IMR-90 (cell line): Measurements from ENCODE around the gene CSF2RB. TPM values are rescaled to one million over a fixed set of nuclear protein-coding genes. Genes with fewer than 3 reads are reported as not detected.

Experiments
- ATAC-seq: fragments of 200-7000 bp; cut with Tn5 transposase; 2 replicates; pipeline ENCODE4 v1.9.1; 2020; ENCODE audit warnings: low read depth, mild to moderate bottlenecking, moderate library complexity
- BruUV-seq: library from RNA; stranded (reverse); fragments of 400-500 nt; replicated peaks from 2 replicates; lab custom pipeline; 2021; lab: Mats Ljungman, UMichigan
- CTCF ChIA-PET: fragments of 300-600 bp; formaldehyde crosslinking; extraction: SDS; loops from one replicate; lab custom pipeline; 2021; ENCODE audit warnings: antibody characterized with exemption; lab: Yijun Ruan, JAX
- POLR2A ChIA-PET: fragments of 300-600 bp; sonication (Branson Sonifier 250); formaldehyde crosslinking; loops from one replicate; lab custom pipeline; 2022; ENCODE audit warnings: antibody characterized with exemption; ENCODE audit not compliant: unreplicated experiment; lab: Charles Lee
- DNase-seq: peaks from one replicate; pipeline ENCODE4 v3.0.0; 2013
- H2AFZ ChIP-seq: replicated peaks from 2 replicates; pipeline ENCODE3; 2013; ENCODE audit warnings: low read length, mild to moderate bottlenecking; ENCODE audit not compliant: poor library complexity
- H2AK5ac ChIP-seq: 2 replicates; pipeline ENCODE4 v1.6.1; 2013; ENCODE audit warnings: low read depth, low read length, inconsistent platforms
- H2AK9ac ChIP-seq: replicated peaks from 2 replicates; pipeline ENCODE3; 2013; ENCODE audit warnings: mild to moderate bottlenecking, low read depth, low read length, moderate library complexity; ENCODE audit not compliant: poor library complexity
- H2BK120ac ChIP-seq: 2 replicates; pipeline ENCODE4 v1.6.1; 2013; ENCODE audit warnings: low read depth, low read length, inconsistent platforms
- H2BK15ac ChIP-seq: 3 replicates; pipeline ENCODE4 v1.6.1; 2013; ENCODE audit warnings: low read depth, low read length, inconsistent platforms
- H2BK20ac ChIP-seq: 2 replicates; pipeline ENCODE4 v1.6.1; 2013; ENCODE audit warnings: low read depth, mild to moderate bottlenecking, inconsistent platforms, low read length, moderate library complexity
- H2BK5ac ChIP-seq: 2 replicates; pipeline ENCODE4 v1.6.1; 2013; ENCODE audit warnings: mild to moderate bottlenecking, low read depth, low read length, inconsistent platforms; ENCODE audit not compliant: poor library complexity, severe bottlenecking
- H3K14ac ChIP-seq: replicated peaks from 2 replicates; pipeline ENCODE4 v1.6.1; 2013; ENCODE audit warnings: low read depth, low read length, inconsistent platforms
- H3K18ac ChIP-seq: 2 replicates; pipeline ENCODE4 v1.6.1; 2013; ENCODE audit warnings: low read depth, low read length, control low read depth
- H3K23ac ChIP-seq: 2 replicates; pipeline ENCODE4 v1.6.1; 2013; ENCODE audit warnings: low read depth, low read length, inconsistent platforms
- H3K27ac ChIP-seq: 2 replicates; pipeline ENCODE4 v1.5.1; 2013; ENCODE audit warnings: mild to moderate bottlenecking, control low read depth, low read length; ENCODE audit not compliant: insufficient read depth
- H3K27me3 ChIP-seq: 2 replicates; pipeline ENCODE4 v1.6.1; 2013; ENCODE audit warnings: low read length; ENCODE audit not compliant: control insufficient read depth, insufficient read depth
- H3K36me3 ChIP-seq: 2 replicates; pipeline ENCODE4 v1.6.1; 2013; ENCODE audit warnings: low read length, mixed read lengths; ENCODE audit not compliant: control insufficient read depth, insufficient read depth
- H3K4ac ChIP-seq: 2 replicates; pipeline ENCODE4 v1.6.1; 2013; ENCODE audit warnings: low read depth, low read length, inconsistent platforms
- H3K4me1 ChIP-seq: 2 replicates; pipeline ENCODE4 v1.6.1; 2013; ENCODE audit warnings: low read length, mixed read lengths; ENCODE audit not compliant: control insufficient read depth, insufficient read depth
- H3K4me2 ChIP-seq: 2 replicates; pipeline ENCODE4 v1.6.1; 2013; ENCODE audit warnings: low read depth, mild to moderate bottlenecking, control low read depth, low read length, moderate library complexity
- H3K4me3 ChIP-seq: 2 replicates; pipeline ENCODE4 v1.5.1; 2013; ENCODE audit warnings: low read depth, mild to moderate bottlenecking, control low read depth, low read length, moderate library complexity; ENCODE audit not compliant: insufficient read depth
- H3K56ac ChIP-seq: 2 replicates; pipeline ENCODE4 v1.6.1; 2013; ENCODE audit warnings: low read length, inconsistent platforms; ENCODE audit not compliant: insufficient read depth; ENCODE audit errors: extremely low read depth
- H3K79me1 ChIP-seq, 2 experiments: 2 replicates each; pipeline ENCODE4 v1.6.1; 2013; ENCODE audit warnings: low read length in 2 of 2, inconsistent platforms in 1 of 2, low read depth in 1 of 2
- H3K9ac ChIP-seq: 2 replicates; pipeline ENCODE4 v1.6.1; 2013; ENCODE audit warnings: low read depth, low read length, control low read depth
- H3K9me1 ChIP-seq: 2 replicates; pipeline ENCODE4 v1.6.1; 2013; ENCODE audit warnings: low read length, inconsistent platforms; ENCODE audit not compliant: insufficient read depth
- H3K9me3 ChIP-seq: 2 replicates; pipeline ENCODE4 v1.6.1; 2013; ENCODE audit warnings: low read length; ENCODE audit not compliant: control insufficient read depth, insufficient read depth
- H4K20me1 ChIP-seq: 2 replicates; pipeline ENCODE4 v1.6.1; 2013; ENCODE audit warnings: low read length, inconsistent platforms; ENCODE audit not compliant: insufficient read depth
- H4K5ac ChIP-seq: 2 replicates; pipeline ENCODE4 v1.6.1; 2013; ENCODE audit warnings: mild to moderate bottlenecking, low read depth, low read length, control low read depth
- H4K8ac ChIP-seq, 2 experiments: 2 replicates each; pipeline ENCODE4 v1.6.1; 2013; ENCODE audit warnings: low read depth in 2 of 2, low read length in 2 of 2, control low read depth in 1 of 2, inconsistent platforms in 1 of 2
- H4K91ac ChIP-seq: 2 replicates; pipeline ENCODE4 v1.6.1; 2013; ENCODE audit warnings: low read depth, low read length, inconsistent platforms; ENCODE audit not compliant: insufficient read depth
- BHLHE40 ChIP-seq: fragments of 150-350 bp; IDR thresholded peaks from 2 replicates; pipeline ENCODE4 v1.6.1; 2016; ENCODE audit warnings: mild to moderate bottlenecking, low read depth, low read length
- FOS ChIP-seq: fragments of 150-350 bp; IDR thresholded peaks from 2 replicates; pipeline ENCODE4 v1.6.1; 2016; ENCODE audit warnings: low read depth, low read length
- NFE2L2 ChIP-seq: fragments of 150-350 bp; IDR thresholded peaks from 2 replicates; pipeline ENCODE4 v1.6.1; 2016; ENCODE audit warnings: low read depth, mild to moderate bottlenecking, low read length
- RCOR1 ChIP-seq: IDR thresholded peaks from 2 replicates; pipeline ENCODE4 v1.6.1; 2012; ENCODE audit warnings: mild to moderate bottlenecking, low read length, improper control_type of control experiment; ENCODE audit not compliant: insufficient replicate concordance
- WGBS, 2 experiments: methylation state at CpG; one replicate each; pipeline versions ENCODE4 v1.1.5 to v1.1.7; 2013; ENCODE audit warnings: missing lambda C conversion rate in 2 of 2; ENCODE audit not compliant: insufficient read length in 1 of 2; ENCODE audit errors: extremely low coverage in 2 of 2; 5-methylcytosine and 5-hydroxymethylcytosine counted together
- dilution Hi-C: fragments of 300-500 bp; cut with HindIII; formaldehyde crosslinking; loops from one replicate; pipeline ENCODE4 v1.14.3; 2018; ENCODE audit warnings: low sequenced_read_pairs; ENCODE audit not compliant: unreplicated experiment
- in situ Hi-C: fragments of 300-500 bp; cut with MboI; formaldehyde crosslinking; loops from 3 replicates; pipeline ENCODE4 v1.14.3; 2019; ENCODE audit warnings: low sequenced_read_pairs, inconsistent platforms, mixed read lengths
- intact Hi-C: fragments of 100-400 bp; cut with micrococcal nuclease; formaldehyde crosslinking; loops from 2 replicates; pipeline ENCODE4 v1.10.0; 2022
- polyA plus RNA-seq, 3 experiments: library from polyadenylated mRNA; depleted of rRNA; stranded (reverse); fragments of >200 nt; gene quantifications; 2 replicates each; pipeline ENCODE4 v1.2.3, GENCODE V29; 2012; ENCODE audit warnings: low replicate concordance in 1 of 3
- total RNA-seq: library from RNA; depleted of rRNA; stranded (reverse); fragments of >200 nt; gene quantifications from 2 replicates; pipeline ENCODE4 v1.2.3, GENCODE V29; 2012
- TF ChIP-seq, protein P1 (sequence below): conservative IDR thresholded peaks from 2 replicates; pipeline ENCODE4 v1.5.1; 2012; ENCODE audit warnings: mild to moderate bottlenecking, low read depth, low read length, improper control_type of control experiment

The CSF2RB gene
- total and polyA plus RNA-seq, 2 of the 4 experiments (the other 2 are of a cell fraction): not detected

DNA sequence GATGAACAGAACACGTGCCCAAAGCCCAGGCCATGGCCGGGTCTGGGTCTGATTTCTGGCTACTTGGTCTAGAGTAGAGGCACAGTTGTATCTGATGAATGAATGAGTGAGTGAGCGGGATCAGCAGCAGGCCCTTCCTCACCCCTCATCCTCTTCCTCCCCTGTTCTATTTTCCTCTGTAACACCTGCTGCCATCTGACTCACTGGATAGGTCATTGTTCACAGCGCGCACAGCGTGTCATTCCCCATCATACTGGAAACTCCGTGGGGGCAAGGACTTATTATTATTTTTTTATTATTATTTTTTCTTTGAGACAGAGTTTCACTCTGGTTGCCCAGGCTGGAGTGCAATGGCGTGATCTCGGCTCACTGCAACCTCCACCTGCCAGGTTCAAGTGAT, 38.7 kb upstream of the CSF2RB start:
- H2BK20ac ChIP-seq: no peak overlapping the region
- BruUV-seq: no TSS peak

More for the DNA sequence above, 38.7 kb upstream of the CSF2RB start:
- Histone ChIP-seq H3K23ac (no peak overlapping the region), H3K4me2 (no peak overlapping the region), H3K36me3 (no peaks in the 10 kb centered on the region), H3K27me3 (peaks cover 27% of the 10 kb centered on the region), H3K4me3 (no peak overlapping the region), H4K5ac (no peak overlapping the region), H3K9me1 (no peaks in the 10 kb centered on the region), H3K9ac (no peak overlapping the region), H4K91ac (no peak overlapping the region), H2AFZ (no peak overlapping the region), H2BK120ac (no peak overlapping the region), H3K56ac (no peak overlapping the region), H2BK5ac (no peak overlapping the region), H2AK9ac (no peak overlapping the region), H2BK15ac (no peak overlapping the region), H3K4ac (no peak overlapping the region), H2AK5ac (no peak overlapping the region), H3K14ac (no peak overlapping the region), H3K27ac (no peak overlapping the region), H4K20me1 (no peaks in the 10 kb centered on the region; the same call in 1 of the 2 replicates), H3K18ac (no peak overlapping the region), H4K8ac (no peak overlapping the region), H3K79me1 (no peaks in the 10 kb centered on the region), H3K9me3 (no peaks in the 10 kb centered on the region), H3K4me1 (no peaks in the 10 kb centered on the region)
- 83% methylated on average over 1 of the region's 9 CpGs; no CpG with 5 or more reads in 1 of the 2 experiments for WGBS, 2 experiments
- ATAC-seq: no peak
- CTCF ChIA-PET: interaction anchor here (1.5 kb wide), 1 partner anchor 19 kb away, joined by 7 read pairs; no protein-coding TSS in a partner anchor
- POLR2A ChIA-PET: no interaction called here
- no peak for DNase-seq
- TF ChIP-seq BHLHE40 (no peak), NFE2L2 (no peak), RCOR1 (no peak), FOS (no peak)
- TF ChIP-seq, protein P1, sequence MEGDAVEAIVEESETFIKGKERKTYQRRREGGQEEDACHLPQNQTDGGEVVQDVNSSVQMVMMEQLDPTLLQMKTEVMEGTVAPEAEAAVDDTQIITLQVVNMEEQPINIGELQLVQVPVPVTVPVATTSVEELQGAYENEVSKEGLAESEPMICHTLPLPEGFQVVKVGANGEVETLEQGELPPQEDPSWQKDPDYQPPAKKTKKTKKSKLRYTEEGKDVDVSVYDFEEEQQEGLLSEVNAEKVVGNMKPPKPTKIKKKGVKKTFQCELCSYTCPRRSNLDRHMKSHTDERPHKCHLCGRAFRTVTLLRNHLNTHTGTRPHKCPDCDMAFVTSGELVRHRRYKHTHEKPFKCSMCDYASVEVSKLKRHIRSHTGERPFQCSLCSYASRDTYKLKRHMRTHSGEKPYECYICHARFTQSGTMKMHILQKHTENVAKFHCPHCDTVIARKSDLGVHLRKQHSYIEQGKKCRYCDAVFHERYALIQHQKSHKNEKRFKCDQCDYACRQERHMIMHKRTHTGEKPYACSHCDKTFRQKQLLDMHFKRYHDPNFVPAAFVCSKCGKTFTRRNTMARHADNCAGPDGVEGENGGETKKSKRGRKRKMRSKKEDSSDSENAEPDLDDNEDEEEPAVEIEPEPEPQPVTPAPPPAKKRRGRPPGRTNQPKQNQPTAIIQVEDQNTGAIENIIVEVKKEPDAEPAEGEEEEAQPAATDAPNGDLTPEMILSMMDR: no peak
- dilution Hi-C loops (no loop called here), in situ Hi-C loops (no loop called here), intact Hi-C loops (no loop called here)
